Measurements from ENCODE around the gene CHST13. TPM values are rescaled to one million over a fixed set of nuclear protein-coding genes. Genes with fewer than 3 reads are reported as not detected.

CHST13 gene
- total RNA-seq, 1 experiment from 2014 or later, result not detected

DNA sequence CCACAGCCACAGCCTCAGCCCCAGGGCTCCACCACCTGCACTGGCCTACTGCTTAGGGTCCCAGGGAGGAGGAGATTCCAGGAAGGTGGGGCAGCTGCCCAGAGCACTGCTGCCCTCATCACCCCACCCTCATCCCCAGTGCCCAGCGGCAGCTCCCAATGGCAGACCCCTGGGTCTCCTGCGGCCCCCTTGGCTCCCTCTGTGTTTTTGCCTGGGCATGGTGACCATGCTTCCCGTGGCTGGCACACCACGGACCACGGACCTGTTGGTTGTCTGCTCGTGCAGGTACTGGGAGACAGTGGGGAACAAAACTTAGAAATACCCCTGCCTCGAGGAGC lies 2.7 kb downstream of the CHST13 start:
- TF ChIP-seq EZH2 (IDR thresholded peaks at IDR 0.05; ENCODE audit: borderline replicate concordance, low read depth, low read length, poor library complexity, severe bottlenecking), result no peak
- TF ChIP-seq, protein P1, sequence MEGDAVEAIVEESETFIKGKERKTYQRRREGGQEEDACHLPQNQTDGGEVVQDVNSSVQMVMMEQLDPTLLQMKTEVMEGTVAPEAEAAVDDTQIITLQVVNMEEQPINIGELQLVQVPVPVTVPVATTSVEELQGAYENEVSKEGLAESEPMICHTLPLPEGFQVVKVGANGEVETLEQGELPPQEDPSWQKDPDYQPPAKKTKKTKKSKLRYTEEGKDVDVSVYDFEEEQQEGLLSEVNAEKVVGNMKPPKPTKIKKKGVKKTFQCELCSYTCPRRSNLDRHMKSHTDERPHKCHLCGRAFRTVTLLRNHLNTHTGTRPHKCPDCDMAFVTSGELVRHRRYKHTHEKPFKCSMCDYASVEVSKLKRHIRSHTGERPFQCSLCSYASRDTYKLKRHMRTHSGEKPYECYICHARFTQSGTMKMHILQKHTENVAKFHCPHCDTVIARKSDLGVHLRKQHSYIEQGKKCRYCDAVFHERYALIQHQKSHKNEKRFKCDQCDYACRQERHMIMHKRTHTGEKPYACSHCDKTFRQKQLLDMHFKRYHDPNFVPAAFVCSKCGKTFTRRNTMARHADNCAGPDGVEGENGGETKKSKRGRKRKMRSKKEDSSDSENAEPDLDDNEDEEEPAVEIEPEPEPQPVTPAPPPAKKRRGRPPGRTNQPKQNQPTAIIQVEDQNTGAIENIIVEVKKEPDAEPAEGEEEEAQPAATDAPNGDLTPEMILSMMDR (conservative IDR thresholded peaks at IDR 0.05; ENCODE audit: low read depth, low read length), result no peak
- Histone ChIP-seq H3K9me3 (ENCODE audit: low read depth, low read length, poor library complexity, severe bottlenecking) (no peaks in the 10 kb centered on the region), H3K36me3 (ENCODE audit: insufficient read depth, low read length, poor library complexity, severe bottlenecking) (no peaks in the 10 kb centered on the region), H3K27me3 (replicated peaks; ENCODE audit: insufficient read depth, low read depth, low read length, poor library complexity) (peaks cover 6% of the 10 kb centered on the region), H3K4me1 (ENCODE audit: insufficient read depth, low read length, poor library complexity, severe bottlenecking) (peaks cover 14% of the 10 kb centered on the region), H3K4me3 (ENCODE audit: low read depth, low read length, poor library complexity, severe bottlenecking) (no peak overlapping the region), H3K27ac (ENCODE audit: low read depth, low read length, poor library complexity, severe bottlenecking) (no peak overlapping the region)
- no peak for DNase-seq (ENCODE audit: low spot score)
- ChIA-PET POLR2A (ENCODE audit: low non-redundant PET) (no interaction called here), CTCF (interaction anchor here (0.6 kb wide), 1 partner anchor 972 kb away, joined by 7 read pairs; no protein-coding TSS in a partner anchor)
- intact Hi-C loops (cut with micrococcal nuclease; ENCODE audit: unreplicated experiment), result loop anchor here (10.0 kb wide), 1 partner anchor 128 kb away; the partner anchor contains the start of gene TXNRD3
- BruUV-seq (replicated peaks), result no TSS peak

DNA sequence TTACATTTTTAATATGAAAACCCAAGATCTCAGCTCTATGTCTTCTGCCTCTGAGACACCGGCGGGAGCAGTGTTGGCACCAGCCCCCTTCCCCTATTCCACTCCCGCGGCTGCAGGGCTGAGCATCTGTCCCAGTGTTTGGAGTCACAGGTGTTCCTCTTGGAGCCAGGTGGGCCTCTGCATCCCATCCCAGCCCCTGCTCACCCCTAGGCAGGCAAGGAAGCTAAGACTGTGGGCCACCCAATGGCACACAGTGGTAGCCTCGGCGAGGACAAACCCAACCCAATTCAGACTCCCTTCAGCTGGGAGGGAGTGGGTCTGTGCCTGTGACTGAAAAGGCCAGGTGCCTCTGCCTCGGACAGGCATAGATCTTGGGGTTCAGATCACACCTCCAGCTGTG lies 3.1 kb downstream of the CHST13 start:
- no peak overlapping the region for H3K27ac ChIP-seq (ENCODE audit: low read depth, low read length, poor library complexity, severe bottlenecking)
- intact Hi-C loops (cut with micrococcal nuclease; ENCODE audit: unreplicated experiment), result loop anchor here (10.0 kb wide), 1 partner anchor 128 kb away; the partner anchor contains the start of gene TXNRD3
- no peak for DNase-seq (ENCODE audit: low spot score)
- ChIA-PET POLR2A (ENCODE audit: low non-redundant PET) (no interaction called here), CTCF (no interaction called here)
- H3K4me3 ChIP-seq (ENCODE audit: low read depth, low read length, poor library complexity, severe bottlenecking), result no peak overlapping the region
- no peaks in the 10 kb centered on the region for H3K36me3 ChIP-seq (ENCODE audit: insufficient read depth, low read length, poor library complexity, severe bottlenecking)
- H3K27me3 ChIP-seq (replicated peaks; ENCODE audit: insufficient read depth, low read depth, low read length, poor library complexity), result peaks cover 6% of the 10 kb centered on the region
- TF ChIP-seq EZH2 (IDR thresholded peaks at IDR 0.05; ENCODE audit: borderline replicate concordance, low read depth, low read length, poor library complexity, severe bottlenecking), result no peak
- TF ChIP-seq, protein P1 (conservative IDR thresholded peaks at IDR 0.05; ENCODE audit: low read depth, low read length), result no peak
- H3K4me1 ChIP-seq (ENCODE audit: insufficient read depth, low read length, poor library complexity, severe bottlenecking), result peaks cover 14% of the 10 kb centered on the region
- no peaks in the 10 kb centered on the region for H3K9me3 ChIP-seq (ENCODE audit: low read depth, low read length, poor library complexity, severe bottlenecking)
- BruUV-seq (replicated peaks), result no TSS peak

DNA sequence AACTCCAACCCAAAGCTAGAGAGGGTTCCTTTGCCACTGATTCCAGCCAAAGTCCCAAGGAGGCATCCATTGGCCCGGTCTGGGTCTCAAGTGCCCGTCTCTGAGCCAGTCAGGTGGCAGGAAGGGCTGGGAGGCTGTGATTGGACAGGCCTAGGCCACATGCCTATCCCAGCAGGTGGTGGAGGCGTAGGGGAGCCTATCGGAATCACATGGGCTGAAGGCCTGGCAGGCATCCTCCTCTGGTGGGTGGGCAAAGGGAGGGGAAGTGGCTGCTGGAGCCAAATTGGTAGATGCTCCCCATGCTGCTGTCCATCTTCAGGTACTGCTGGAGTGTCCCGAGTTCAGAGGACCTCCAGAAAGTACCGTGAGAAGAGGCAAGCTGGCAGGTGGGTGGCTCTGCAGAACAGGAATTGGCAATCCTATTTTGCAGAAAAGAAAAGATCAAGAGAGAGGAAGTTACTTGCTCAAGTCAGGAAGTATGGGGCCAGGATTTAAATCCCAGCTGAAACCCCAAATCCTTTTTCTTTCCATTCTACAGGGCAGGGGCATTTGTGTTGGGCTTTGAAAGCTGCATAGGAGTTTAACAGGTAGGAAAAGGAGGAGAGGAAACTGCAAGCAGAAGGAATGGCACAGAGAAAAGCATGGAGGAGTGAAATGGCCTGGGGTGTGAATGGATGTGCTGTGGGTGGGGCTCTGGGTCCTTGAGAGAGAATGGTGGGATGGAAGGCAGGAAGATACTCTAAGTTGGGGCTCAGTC lies 3.7 kb downstream of the CHST13 start:
- H3K4me3 ChIP-seq (ENCODE audit: low read depth, low read length, poor library complexity, severe bottlenecking), result no peak overlapping the region
- ChIA-PET POLR2A (ENCODE audit: low non-redundant PET) (no interaction called here), CTCF (no interaction called here)
- intact Hi-C loops (cut with micrococcal nuclease; ENCODE audit: unreplicated experiment), result loop anchor here (10.0 kb wide), 1 partner anchor 127 kb away; the partner anchor contains the start of gene TXNRD3
- H3K4me1 ChIP-seq (ENCODE audit: insufficient read depth, low read length, poor library complexity, severe bottlenecking), result peaks cover 14% of the 10 kb centered on the region
- BruUV-seq (replicated peaks), result no TSS peak
- peaks cover 9% of the 10 kb centered on the region for H3K27me3 ChIP-seq (replicated peaks; ENCODE audit: insufficient read depth, low read depth, low read length, poor library complexity)
- peak; percentile 39 for DNase-seq (ENCODE audit: low spot score)
- H3K9me3 ChIP-seq (ENCODE audit: low read depth, low read length, poor library complexity, severe bottlenecking), result no peaks in the 10 kb centered on the region
- H3K27ac ChIP-seq (ENCODE audit: low read depth, low read length, poor library complexity, severe bottlenecking), result no peak overlapping the region
- TF ChIP-seq, protein P1 (conservative IDR thresholded peaks at IDR 0.05; ENCODE audit: low read depth, low read length), result no peak
- no peak for TF ChIP-seq EZH2 (IDR thresholded peaks at IDR 0.05; ENCODE audit: borderline replicate concordance, low read depth, low read length, poor library complexity, severe bottlenecking)
- H3K36me3 ChIP-seq (ENCODE audit: insufficient read depth, low read length, poor library complexity, severe bottlenecking), result no peaks in the 10 kb centered on the region

Data from A673 (cell line).